Gastrocnemius medialis (tissue), 4 donors: ENCODE results near the gene GABRG3.

Experiments
- CTCF ChIP-seq, 5 experiments: fragments of 450-650 bp in 3 of 5; fragments of 200-600 bp in 2 of 5; sonication (generic) in 2 of 5; IDR thresholded peaks in 4 of 5; conservative IDR thresholded peaks in 1 of 5; 1 replicate in 4 of 5; 2 replicates in 1 of 5; pipeline ENCODE4 v1.5.1; 2016 to 2019; ENCODE audit warnings: antibody characterized with exemption in 5 of 5, mild to moderate bottlenecking in 3 of 5, moderate library complexity in 3 of 5
- POLR2A ChIP-seq, 2 donors: fragments of 450-650 bp; IDR thresholded peaks; one replicate each; pipeline ENCODE4 v1.6.1; 2017; ENCODE audit warnings: antibody characterized with exemption in 2 of 2, mild to moderate bottlenecking in 2 of 2, moderate library complexity in 2 of 2

- TF ChIP-seq CTCF (IDR thresholded peaks at IDR 0.05 in 4 of 5, conservative IDR thresholded peaks at IDR 0.05 in 1 of 5) (no peak), POLR2A (IDR thresholded peaks at IDR 0.05) (no peak)
Measured at GRCh38 chr15:27509014-27509413, 538.0 kb downstream of the GABRG3 start.
